Activated CD4-positive, alpha-beta T cell treated with anti-CD3 and anti-CD28 coated beads, Interleukin-2, amount 10 ng/mL, durations not matched to agents 7 days and 5 days (primary cell): ENCODE data around the gene EMP2. TPM values are rescaled to one million over a fixed set of nuclear protein-coding genes. Genes with fewer than 3 reads are reported as not detected.

Experiments used
- CTCF ChIA-PET: fragments of 350-600 bp; sonication (Branson Sonifier 250); formaldehyde crosslinking; loops from one replicate; lab custom pipeline; 2021; ENCODE audit warnings: antibody characterized with exemption; lab: Charles Lee
- POLR2A ChIA-PET: fragments of 350-600 bp; sonication (Branson Sonifier 250); formaldehyde crosslinking; loops from one replicate; lab custom pipeline; 2021; ENCODE audit warnings: antibody characterized with exemption; lab: Charles Lee
- DNase-seq: peaks from one replicate; pipeline ENCODE4 v3.0.0-alpha.2; 2020
- H3K27ac Mint-ChIP-seq: one replicate; pipeline ENCODE4 v1.8.0; 2021; ENCODE audit warnings: mild to moderate bottlenecking, moderate library complexity, mixed read lengths
- H3K27me3 Mint-ChIP-seq: one replicate; pipeline ENCODE4 v1.8.0; 2021; ENCODE audit warnings: mixed read lengths
- H3K36me3 Mint-ChIP-seq: one replicate; pipeline ENCODE4 v1.8.0; 2021; ENCODE audit warnings: low read depth, mixed read lengths
- H3K4me1 Mint-ChIP-seq: one replicate; pipeline ENCODE4 v1.8.0; 2021; ENCODE audit warnings: mixed read lengths
- H3K4me3 Mint-ChIP-seq: one replicate; pipeline ENCODE4 v1.8.0; 2021; ENCODE audit warnings: mild to moderate bottlenecking, moderate library complexity, mixed read lengths
- H3K9me3 Mint-ChIP-seq: one replicate; pipeline ENCODE4 v1.8.0; 2021; ENCODE audit warnings: mixed read lengths
- total RNA-seq, 2 experiments: library from RNA; stranded (reverse); gene quantifications; one replicate each; pipeline ENCODE4 v1.2.3, GENCODE V29; 2021

EMP2 gene
- total RNA-seq, 2 experiments from 2014 or later, result not detected

GRCh38 chr16:10530685-10531084, 49.7 kb downstream of the EMP2 start:
- H3K4me1 Mint-ChIP-seq, result peaks cover 4% of the 10 kb centered on the region
- H3K9me3 Mint-ChIP-seq, result no peaks in the 10 kb centered on the region
- POLR2A ChIA-PET, result no interaction called here
- H3K27me3 Mint-ChIP-seq, result no peaks in the 10 kb centered on the region
- CTCF ChIA-PET, result interaction anchor here (0.7 to 1.3 kb wide), 2 partner anchors 10 to 273 kb away, joined by 3 read pairs; no protein-coding TSS in a partner anchor
- DNase-seq, result no peak
- H3K27ac Mint-ChIP-seq, result no peak overlapping the region
- H3K36me3 Mint-ChIP-seq, result no peaks in the 10 kb centered on the region
- H3K4me3 Mint-ChIP-seq, result no peak overlapping the region

GRCh38 chr16:10529895-10530669, 50.3 kb downstream of the EMP2 start:
- Mint-ChIP-seq H3K4me3 (no peak overlapping the region), H3K9me3 (no peaks in the 10 kb centered on the region), H3K27ac (no peak overlapping the region), H3K4me1 (peaks cover 4% of the 10 kb centered on the region), H3K36me3 (no peaks in the 10 kb centered on the region), H3K27me3 (no peaks in the 10 kb centered on the region)
- no peak for DNase-seq
- ChIA-PET CTCF (interaction anchor here (1.3 kb wide), 1 partner anchor 9 kb away, joined by 3 read pairs; no protein-coding TSS in a partner anchor), POLR2A (no interaction called here)

- ChIA-PET POLR2A (no interaction called here), CTCF (no interaction called here)
- no peak overlapping the region for H3K27ac Mint-ChIP-seq
- peaks cover 4% of the 10 kb centered on the region for H3K4me1 Mint-ChIP-seq
- H3K4me3 Mint-ChIP-seq, result no peak overlapping the region
- no peaks in the 10 kb centered on the region for H3K27me3 Mint-ChIP-seq
- H3K9me3 Mint-ChIP-seq, result no peaks in the 10 kb centered on the region
- H3K36me3 Mint-ChIP-seq, result no peaks in the 10 kb centered on the region
- no peak for DNase-seq
Measured at GRCh38 chr16:10528635-10529034, 51.8 kb downstream of the EMP2 start.

- Mint-ChIP-seq H3K36me3 (no peaks in the 10 kb centered on the region), H3K9me3 (no peaks in the 10 kb centered on the region), H3K4me3 (no peak overlapping the region), H3K4me1 (peaks cover 4% of the 10 kb centered on the region), H3K27me3 (no peaks in the 10 kb centered on the region), H3K27ac (no peak overlapping the region)
- ChIA-PET CTCF (no interaction called here), POLR2A (no interaction called here)
- DNase-seq, result no peak
Measured at GRCh38 chr16:10526962-10527361, 53.4 kb downstream of the EMP2 start.

GRCh38 chr16:10525214-10525825, 55.1 kb downstream of the EMP2 start:
- no peak for DNase-seq
- H3K4me1 Mint-ChIP-seq, result peaks cover 6% of the 10 kb centered on the region
- no peak overlapping the region for H3K4me3 Mint-ChIP-seq
- POLR2A ChIA-PET, result no interaction called here
- no peaks in the 10 kb centered on the region for H3K9me3 Mint-ChIP-seq
- H3K27ac Mint-ChIP-seq, result no peak overlapping the region
- H3K36me3 Mint-ChIP-seq, result no peaks in the 10 kb centered on the region
- H3K27me3 Mint-ChIP-seq, result peaks cover 2% of the 10 kb centered on the region
- CTCF ChIA-PET, result interaction anchor here (0.5 to 0.7 kb wide), 4 partner anchors 12 to 1898 kb away, joined by 3 to 5 read pairs (median 3); no protein-coding TSS in a partner anchor

GRCh38 chr16:10522966-10523365, 57.4 kb downstream of the EMP2 start:
- ChIA-PET POLR2A (no interaction called here), CTCF (interaction anchor here (0.5 to 1.5 kb wide), 4 partner anchors 208 to 1816 kb away, joined by 3 to 8 read pairs (median 4); no protein-coding TSS in a partner anchor)
- Mint-ChIP-seq H3K36me3 (no peaks in the 10 kb centered on the region), H3K27me3 (peaks cover 2% of the 10 kb centered on the region), H3K9me3 (no peaks in the 10 kb centered on the region), H3K4me3 (no peak overlapping the region), H3K27ac (no peak overlapping the region), H3K4me1 (peaks cover 2% of the 10 kb centered on the region)
- no peak for DNase-seq

GRCh38 chr16:10521681-10522274, 58.6 kb downstream of the EMP2 start:
- Mint-ChIP-seq H3K36me3 (no peaks in the 10 kb centered on the region), H3K4me1 (peaks cover 2% of the 10 kb centered on the region), H3K4me3 (no peak overlapping the region), H3K27me3 (peaks cover 2% of the 10 kb centered on the region), H3K9me3 (no peaks in the 10 kb centered on the region), H3K27ac (no peak overlapping the region)
- DNase-seq, result peak; percentile 51
- POLR2A ChIA-PET, result no interaction called here
- CTCF ChIA-PET, result interaction anchor here (0.9 to 1.4 kb wide), 3 partner anchors 8 to 222 kb away, joined by 3 to 8 read pairs (median 4); partner anchors contain the start of gene NUBP1

GRCh38 chr16:10520869-10521578, 59.4 kb downstream of the EMP2 start:
- H3K4me1 Mint-ChIP-seq, result peaks cover 2% of the 10 kb centered on the region
- H3K36me3 Mint-ChIP-seq, result no peaks in the 10 kb centered on the region
- DNase-seq, result no peak
- no peak overlapping the region for H3K27ac Mint-ChIP-seq
- no peaks in the 10 kb centered on the region for H3K9me3 Mint-ChIP-seq
- POLR2A ChIA-PET, result no interaction called here
- no peak overlapping the region for H3K4me3 Mint-ChIP-seq
- CTCF ChIA-PET, result interaction anchor here (0.6 to 1.5 kb wide), 4 partner anchors 9 to 273 kb away, joined by 3 to 4 read pairs (median 3); partner anchors contain the start of gene NUBP1
- H3K27me3 Mint-ChIP-seq, result peaks cover 2% of the 10 kb centered on the region

- H3K4me1 Mint-ChIP-seq, result peaks cover 2% of the 10 kb centered on the region
- peaks cover 2% of the 10 kb centered on the region for H3K27me3 Mint-ChIP-seq
- CTCF ChIA-PET, result interaction anchor here (0.6 to 1.5 kb wide), 5 partner anchors 10 to 272 kb away, joined by 3 to 4 read pairs (median 3); partner anchors contain the start of gene NUBP1
- H3K27ac Mint-ChIP-seq, result peak overlapping the region; percentile 5
- no peaks in the 10 kb centered on the region for H3K36me3 Mint-ChIP-seq
- no peak overlapping the region for H3K4me3 Mint-ChIP-seq
- no peak for DNase-seq
- no peaks in the 10 kb centered on the region for H3K9me3 Mint-ChIP-seq
- POLR2A ChIA-PET, result no interaction called here
Measured at GRCh38 chr16:10519929-10520868, 60.2 kb downstream of the EMP2 start.

- ChIA-PET POLR2A (no interaction called here), CTCF (no interaction called here)
- Mint-ChIP-seq H3K27me3 (peaks cover 2% of the 10 kb centered on the region), H3K4me1 (peaks cover 2% of the 10 kb centered on the region), H3K36me3 (no peaks in the 10 kb centered on the region), H3K4me3 (no peak overlapping the region), H3K9me3 (no peaks in the 10 kb centered on the region), H3K27ac (no peak overlapping the region)
- DNase-seq, result no peak
Measured at GRCh38 chr16:10519297-10519696, 61.1 kb downstream of the EMP2 start.

- Mint-ChIP-seq H3K36me3 (no peaks in the 10 kb centered on the region), H3K4me3 (no peak overlapping the region), H3K9me3 (no peaks in the 10 kb centered on the region), H3K27ac (no peak overlapping the region), H3K27me3 (peaks cover 2% of the 10 kb centered on the region), H3K4me1 (peaks cover 2% of the 10 kb centered on the region)
- ChIA-PET CTCF (interaction anchor here (1.6 kb wide), 1 partner anchor 218 kb away, joined by 5 read pairs; no protein-coding TSS in a partner anchor), POLR2A (no interaction called here)
- DNase-seq, result no peak
Measured at GRCh38 chr16:10518479-10519041, 61.8 kb downstream of the EMP2 start.
